ENCODE measurements around the gene CD209.

- TF ChIP-seq CTCF (IDR thresholded peaks at IDR 0.05) (no peak), EP300 (IDR thresholded peaks at IDR 0.05) (no peak), POLR2A (IDR thresholded peaks at IDR 0.05; ENCODE audit: low read depth) (no peak), POLR2AphosphoS5 (IDR thresholded peaks at IDR 0.05) (no peak)
Measured at GRCh38 chr19:7701654-7702457, 45.5 kb downstream of the CD209 start, which contains the start of gene FCER2.
